ENCODE results near the gene WSCD2.

Gene WSCD2

GRCh38 chr12:108129017-108129812, at the start of gene WSCD2:
Gene WSCD2, plus strand, starts transcription at chr12:108129288. Its CDS starts 66,545 bp downstream, at chr12:108195833.
- peak in 37 of 56 donors; percentile 6 to 71 (median 27) for DNase-seq

- no peak for DNase-seq
These were observed 49.4 kb upstream of the WSCD2 start for GRCh38 chr12:108079721-108080120.

GRCh38 chr12:108080363-108080762, 48.7 kb upstream of the WSCD2 start:
- no peak for DNase-seq

GRCh38 chr12:108082485-108082884, 46.6 kb upstream of the WSCD2 start:
- DNase-seq = no peak

GRCh38 chr12:108087900-108088299, 41.2 kb upstream of the WSCD2 start:
- no peak for DNase-seq

- DNase-seq = no peak
These were observed 38.8 kb upstream of the WSCD2 start for GRCh38 chr12:108090107-108090899.

GRCh38 chr12:108090932-108091678, 38.0 kb upstream of the WSCD2 start:
- no peak for DNase-seq

- DNase-seq = no peak
These were observed 37.4 kb upstream of the WSCD2 start for GRCh38 chr12:108091679-108092051.

GRCh38 chr12:108093209-108093608, 35.9 kb upstream of the WSCD2 start:
- no peak for DNase-seq

- no peak for DNase-seq
These were observed 34.9 kb upstream of the WSCD2 start for GRCh38 chr12:108094056-108094649.

GRCh38 chr12:108097160-108097911, 31.8 kb upstream of the WSCD2 start:
- DNase-seq = no peak

- no peak for DNase-seq
These were observed 30.7 kb upstream of the WSCD2 start for GRCh38 chr12:108098374-108098773.

- no peak for DNase-seq
These were observed 30.0 kb upstream of the WSCD2 start for GRCh38 chr12:108099073-108099472.

GRCh38 chr12:108099778-108100489, 29.2 kb upstream of the WSCD2 start:
- DNase-seq = no peak

GRCh38 chr12:108101605-108102175, 27.4 kb upstream of the WSCD2 start:
- DNase-seq = no peak

- DNase-seq = no peak
These were observed 26.7 kb upstream of the WSCD2 start for GRCh38 chr12:108102363-108102762.

GRCh38 chr12:108103087-108103486, 26.0 kb upstream of the WSCD2 start:
- DNase-seq = no peak

GRCh38 chr12:108103517-108103916, 25.6 kb upstream of the WSCD2 start:
- DNase-seq = no peak

GRCh38 chr12:108104657-108105056, 24.4 kb upstream of the WSCD2 start:
- DNase-seq = no peak

GRCh38 chr12:108106599-108106998, 22.5 kb upstream of the WSCD2 start:
- DNase-seq = no peak
